ENCODE measurements around the gene ACTR3. TPM values are rescaled to one million over a fixed set of nuclear protein-coding genes. Genes with fewer than 3 reads are reported as not detected.

ACTR3 gene
- total RNA-seq, 1 donor from 2014 or later, result 175 TPM

- no peak for TF ChIP-seq CTCF (conservative IDR thresholded peaks at IDR 0.05)
- H3K4me1 Mint-ChIP-seq (ENCODE audit: unreplicated experiment), result peaks cover 7% of the 10 kb centered on the region
Observed at GRCh38 chr2:113846429-113846828, 43.5 kb upstream of the ACTR3 start.

GRCh38 chr2:113847144-113847543, 42.7 kb upstream of the ACTR3 start:
- no peaks in the 10 kb centered on the region for H3K36me3 Mint-ChIP-seq
- H3K27me3 Mint-ChIP-seq, result peaks cover 4% of the 10 kb centered on the region
- no peak overlapping the region for H3K4me3 Mint-ChIP-seq
- no peak for TF ChIP-seq CTCF (conservative IDR thresholded peaks at IDR 0.05)
- peaks cover 7% of the 10 kb centered on the region for H3K4me1 Mint-ChIP-seq (ENCODE audit: unreplicated experiment)
- no peak overlapping the region for H3K27ac Mint-ChIP-seq
- no peak for DNase-seq (ENCODE audit: extremely low spot score, unreplicated experiment)
- peaks cover 4% of the 10 kb centered on the region for H3K9me3 Mint-ChIP-seq

More at GRCh38 chr2:113846429-113846828, 43.5 kb upstream of the ACTR3 start:
- no peaks in the 10 kb centered on the region for H3K36me3 Mint-ChIP-seq
- no peak for DNase-seq (ENCODE audit: extremely low spot score, unreplicated experiment)
- peaks cover 4% of the 10 kb centered on the region for H3K27me3 Mint-ChIP-seq
- H3K9me3 Mint-ChIP-seq, result peaks cover 4% of the 10 kb centered on the region
- no peak overlapping the region for H3K27ac Mint-ChIP-seq
- no peak overlapping the region for H3K4me3 Mint-ChIP-seq

DNA sequence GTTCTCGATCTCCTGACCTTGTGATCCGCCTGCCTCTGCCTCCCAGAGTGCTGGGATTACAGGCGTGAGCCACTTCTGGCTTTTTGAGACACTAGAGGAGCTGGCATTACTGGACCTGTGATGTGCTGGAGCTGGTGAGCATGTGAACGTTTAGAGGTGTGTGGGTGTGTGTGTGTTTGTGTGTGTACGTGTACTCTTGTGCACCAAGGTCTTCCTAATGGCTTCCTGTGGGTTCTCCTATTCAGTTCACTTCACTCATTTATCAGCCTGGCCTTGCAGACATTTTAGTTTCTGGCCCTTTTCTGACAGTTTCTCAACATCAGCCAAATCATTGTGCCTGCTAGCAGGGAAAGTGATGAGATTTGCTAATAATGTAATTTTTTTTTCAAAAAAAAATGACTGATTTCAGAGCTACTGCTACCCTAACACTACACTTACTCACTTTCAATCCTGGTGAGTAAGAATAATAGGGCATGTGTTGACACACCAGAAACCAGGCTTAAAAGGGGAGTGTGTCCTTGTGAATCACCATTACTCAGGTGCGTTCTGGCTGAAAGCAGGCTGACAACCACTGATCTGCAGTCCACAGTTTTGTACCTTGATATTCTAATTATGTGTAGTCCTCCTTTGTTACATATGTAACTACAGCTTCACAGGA, 41.0 kb upstream of the ACTR3 start:
- no peak for TF ChIP-seq CTCF (conservative IDR thresholded peaks at IDR 0.05)
- no peak overlapping the region for H3K27ac Mint-ChIP-seq
- peaks cover 4% of the 10 kb centered on the region for H3K9me3 Mint-ChIP-seq
- H3K4me3 Mint-ChIP-seq, result no peak overlapping the region
- no peak for DNase-seq (ENCODE audit: extremely low spot score, unreplicated experiment)
- peaks cover 4% of the 10 kb centered on the region for H3K27me3 Mint-ChIP-seq
- no peaks in the 10 kb centered on the region for H3K4me1 Mint-ChIP-seq (ENCODE audit: unreplicated experiment)
- H3K36me3 Mint-ChIP-seq, result no peaks in the 10 kb centered on the region

DNA sequence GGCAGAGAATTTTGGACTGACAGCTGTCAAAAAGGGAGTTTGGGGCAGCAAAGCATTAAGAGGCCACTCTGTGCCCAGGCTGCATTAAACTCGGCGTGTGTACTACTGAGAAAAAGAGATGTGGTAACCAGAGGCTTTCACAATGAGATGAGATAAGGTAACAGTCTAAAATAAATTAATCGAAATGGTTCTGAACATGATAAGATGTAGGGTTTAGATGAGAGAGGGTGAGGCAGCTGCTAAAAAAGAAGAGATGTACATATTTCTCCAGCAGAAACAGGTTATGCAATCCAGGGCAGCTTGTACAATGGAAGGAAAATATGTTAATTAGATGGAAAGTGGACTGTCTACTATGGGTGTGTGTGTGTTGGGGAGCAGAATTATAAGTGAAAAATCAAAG, 39.2 kb upstream of the ACTR3 start:
- DNase-seq (ENCODE audit: extremely low spot score, unreplicated experiment), result no peak
- H3K27me3 Mint-ChIP-seq, result peaks cover 4% of the 10 kb centered on the region
- H3K4me3 Mint-ChIP-seq, result no peak overlapping the region
- H3K36me3 Mint-ChIP-seq, result no peaks in the 10 kb centered on the region
- H3K9me3 Mint-ChIP-seq, result peaks cover 4% of the 10 kb centered on the region
- TF ChIP-seq CTCF (conservative IDR thresholded peaks at IDR 0.05), result no peak
- no peak overlapping the region for H3K27ac Mint-ChIP-seq
- no peaks in the 10 kb centered on the region for H3K4me1 Mint-ChIP-seq (ENCODE audit: unreplicated experiment)

GRCh38 chr2:113851640-113852039, 38.2 kb upstream of the ACTR3 start:
- Mint-ChIP-seq H3K27me3 (peaks cover 4% of the 10 kb centered on the region), H3K4me1 (ENCODE audit: unreplicated experiment) (no peaks in the 10 kb centered on the region), H3K36me3 (no peaks in the 10 kb centered on the region), H3K4me3 (no peak overlapping the region), H3K27ac (no peak overlapping the region), H3K9me3 (peaks cover 4% of the 10 kb centered on the region)
- no peak for TF ChIP-seq CTCF (conservative IDR thresholded peaks at IDR 0.05)
- DNase-seq (ENCODE audit: extremely low spot score, unreplicated experiment), result no peak
